ENCODE data around the gene MYRIP.

MYRIP gene

DNA sequence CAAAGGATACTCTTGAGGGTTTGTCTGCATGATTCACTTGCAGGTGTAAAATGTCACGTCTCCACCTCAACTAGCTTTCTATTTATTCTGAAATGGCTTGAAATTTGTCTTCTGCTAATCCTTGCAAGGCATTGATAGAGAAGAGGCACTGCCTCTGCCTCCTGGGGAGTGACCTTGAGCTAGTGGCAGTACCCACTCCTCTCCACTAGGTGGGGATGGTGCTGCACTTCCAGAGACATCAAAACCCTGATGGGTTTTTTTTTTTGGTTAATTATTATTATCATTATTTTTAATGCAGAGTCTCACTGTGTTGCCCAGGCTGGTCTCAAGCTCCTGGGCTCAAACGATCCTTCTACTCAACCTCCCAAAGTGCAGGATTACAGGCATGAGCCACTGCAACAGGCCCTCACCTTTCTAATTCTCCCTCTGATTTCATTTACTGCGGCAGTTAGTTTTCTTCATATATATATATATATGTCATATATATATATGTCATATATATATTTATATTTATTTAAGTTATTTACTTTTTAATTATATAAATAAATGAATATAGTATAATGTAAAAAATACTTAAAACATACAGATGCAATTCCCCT, 382.5 kb downstream of the MYRIP start:
- H2BK120ac ChIP-seq (ENCODE audit: low read depth, low read length) = no peak overlapping the region
- no peak overlapping the region for H2BK5ac ChIP-seq (ENCODE audit: low read length)
- no peak overlapping the region for H2BK15ac ChIP-seq (ENCODE audit: low read length)
- WGBS, 2 donors (ENCODE audit: extremely low coverage in 2 of 2, insufficient read length in 2 of 2, insufficient replicate concordance in 1 of 2) = no CpG with 5 or more reads among the region's 3 CpGs
- H2AFZ ChIP-seq (ENCODE audit: low read length) = no peak overlapping the region
- no peaks in the 10 kb centered on the region for H3K79me1 ChIP-seq (ENCODE audit: low read depth, low read length)
- H3K36me3 ChIP-seq (replicated peaks in 1 of 2; ENCODE audit: control insufficient read depth in 2 of 2, insufficient read depth in 2 of 2, low read length in 2 of 2) = no peaks in the 10 kb centered on the region
- H3K9me3 ChIP-seq (replicated peaks in 1 of 2; ENCODE audit: control insufficient read depth in 2 of 2, insufficient read depth in 1 of 2, low read depth in 1 of 2, low read length in 2 of 2) = no peaks in the 10 kb centered on the region
- no peak overlapping the region for H2BK12ac ChIP-seq (ENCODE audit: low read length)
- H3K4ac ChIP-seq (ENCODE audit: low read length) = no peak overlapping the region
- no peaks in the 10 kb centered on the region for H3K27me3 ChIP-seq (ENCODE audit: control insufficient read depth in 3 of 3, insufficient read depth in 3 of 3, low read depth in 1 of 3, low read length in 3 of 3)
- H3K14ac ChIP-seq (ENCODE audit: low read length) = no peak overlapping the region
- H3K27ac ChIP-seq (replicated peaks; ENCODE audit: low read length) = no peak overlapping the region
- no peak overlapping the region for H4K91ac ChIP-seq (ENCODE audit: low read depth, low read length, poor library complexity)
- no peak overlapping the region for H2AK5ac ChIP-seq (ENCODE audit: low read depth, low read length)
- H4K8ac ChIP-seq (ENCODE audit: low read depth, low read length) = no peak overlapping the region
- no peak overlapping the region for H3K23ac ChIP-seq (ENCODE audit: low read depth, low read length, poor library complexity)
- H3K9ac ChIP-seq (ENCODE audit: low read depth, low read length, poor library complexity) = no peak overlapping the region
- no peak overlapping the region for H3K4me3 ChIP-seq (ENCODE audit: low read length in 2 of 2)
- H3K4me2 ChIP-seq (ENCODE audit: insufficient read depth, low read length, poor library complexity, severe bottlenecking) = no peak overlapping the region
- H3K18ac ChIP-seq (ENCODE audit: low read length) = no peak overlapping the region
- peaks cover 0 to 6% of the 10 kb centered on the region in 2 donors for H3K4me1 ChIP-seq (ENCODE audit: control insufficient read depth in 2 of 2, insufficient read depth in 1 of 2, low read depth in 1 of 2, low read length in 2 of 2)
- peak; percentile 50 for DNase-seq (ENCODE audit: low spot score)

DNA sequence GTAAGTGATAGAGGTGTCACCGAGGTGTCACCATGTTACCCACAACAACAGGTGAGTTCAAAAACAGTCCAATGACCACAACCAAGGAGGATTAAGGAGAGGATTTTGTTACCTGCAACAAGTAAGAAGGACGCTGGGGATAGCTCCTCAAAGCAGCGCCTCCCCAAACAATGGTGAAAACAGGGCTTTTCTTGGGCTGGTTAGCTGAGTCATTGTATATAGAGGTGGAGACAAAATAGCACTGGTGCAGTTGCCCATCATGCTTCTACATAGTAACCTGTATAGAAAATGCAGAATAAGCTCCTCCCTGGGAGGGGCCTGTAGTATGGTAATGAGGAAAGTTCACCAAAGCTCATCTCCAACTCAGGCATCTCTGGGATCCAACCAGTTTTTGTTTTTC, 383.2 kb downstream of the MYRIP start:
- H3K9me3 ChIP-seq (replicated peaks in 1 of 2; ENCODE audit: control insufficient read depth in 2 of 2, insufficient read depth in 1 of 2, low read depth in 1 of 2, low read length in 2 of 2) = no peaks in the 10 kb centered on the region
- H3K4ac ChIP-seq (ENCODE audit: low read length) = no peak overlapping the region
- no peak overlapping the region for H3K23ac ChIP-seq (ENCODE audit: low read depth, low read length, poor library complexity)
- H3K18ac ChIP-seq (ENCODE audit: low read length) = no peak overlapping the region
- H3K27ac ChIP-seq (replicated peaks; ENCODE audit: low read length) = no peak overlapping the region
- H2BK5ac ChIP-seq (ENCODE audit: low read length) = no peak overlapping the region
- no peak overlapping the region for H4K8ac ChIP-seq (ENCODE audit: low read depth, low read length)
- no peak overlapping the region for H2BK15ac ChIP-seq (ENCODE audit: low read length)
- no peak overlapping the region for H2BK12ac ChIP-seq (ENCODE audit: low read length)
- peak overlapping the region; percentile 45 for H2AFZ ChIP-seq (ENCODE audit: low read length)
- no peak overlapping the region for H3K4me2 ChIP-seq (ENCODE audit: insufficient read depth, low read length, poor library complexity, severe bottlenecking)
- no peaks in the 10 kb centered on the region for H3K79me1 ChIP-seq (ENCODE audit: low read depth, low read length)
- WGBS, 2 donors (ENCODE audit: extremely low coverage in 2 of 2, insufficient read length in 2 of 2, insufficient replicate concordance in 1 of 2) = no CpG with 5 or more reads among the region's 3 CpGs
- H3K4me1 ChIP-seq (ENCODE audit: control insufficient read depth in 2 of 2, insufficient read depth in 1 of 2, low read depth in 1 of 2, low read length in 2 of 2) = peaks cover 0 to 6% of the 10 kb centered on the region in 2 donors
- no peaks in the 10 kb centered on the region for H3K27me3 ChIP-seq (ENCODE audit: control insufficient read depth in 3 of 3, insufficient read depth in 3 of 3, low read depth in 1 of 3, low read length in 3 of 3)
- H2AK5ac ChIP-seq (ENCODE audit: low read depth, low read length) = no peak overlapping the region
- no peak for DNase-seq (ENCODE audit: low spot score)
- H2BK120ac ChIP-seq (ENCODE audit: low read depth, low read length) = no peak overlapping the region
- H3K9ac ChIP-seq (ENCODE audit: low read depth, low read length, poor library complexity) = no peak overlapping the region
- no peak overlapping the region for H3K4me3 ChIP-seq (ENCODE audit: low read length in 2 of 2)
- no peak overlapping the region for H3K14ac ChIP-seq (ENCODE audit: low read length)
- H3K36me3 ChIP-seq (replicated peaks in 1 of 2; ENCODE audit: control insufficient read depth in 2 of 2, insufficient read depth in 2 of 2, low read length in 2 of 2) = no peaks in the 10 kb centered on the region
- H4K91ac ChIP-seq (ENCODE audit: low read depth, low read length, poor library complexity) = no peak overlapping the region

DNA sequence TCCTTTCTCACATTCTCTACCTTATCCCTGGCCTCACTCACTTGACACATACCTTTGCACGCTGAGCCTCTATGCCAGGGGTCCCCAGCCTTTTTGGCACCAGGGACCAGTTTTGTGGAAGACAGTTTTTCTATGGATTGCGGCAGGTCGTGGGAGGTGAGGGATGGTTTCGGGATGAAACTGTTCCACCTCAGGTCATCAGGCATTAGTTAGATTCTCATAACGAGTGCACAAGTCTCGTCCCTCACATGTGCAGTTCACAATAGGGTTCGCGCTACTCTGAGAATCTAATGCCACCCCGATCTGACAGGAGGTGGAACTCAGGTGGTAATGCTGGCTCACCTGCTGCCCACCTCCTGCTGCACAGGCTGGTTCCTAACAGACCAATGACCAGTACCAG, 387.6 kb downstream of the MYRIP start:
- no peak overlapping the region for H3K4me2 ChIP-seq (ENCODE audit: insufficient read depth, low read length, poor library complexity, severe bottlenecking)
- H3K23ac ChIP-seq (ENCODE audit: low read depth, low read length, poor library complexity) = no peak overlapping the region
- H3K27ac ChIP-seq (replicated peaks; ENCODE audit: low read length) = no peak overlapping the region
- no peaks in the 10 kb centered on the region for H3K79me1 ChIP-seq (ENCODE audit: low read depth, low read length)
- peaks cover 0 to 6% of the 10 kb centered on the region in 2 donors for H3K4me1 ChIP-seq (ENCODE audit: control insufficient read depth in 2 of 2, insufficient read depth in 1 of 2, low read depth in 1 of 2, low read length in 2 of 2)
- no CpG with 5 or more reads among the region's 9 CpGs for WGBS, 2 donors (ENCODE audit: extremely low coverage in 2 of 2, insufficient read length in 2 of 2, insufficient replicate concordance in 1 of 2)
- H3K9me3 ChIP-seq (replicated peaks in 1 of 2; ENCODE audit: control insufficient read depth in 2 of 2, insufficient read depth in 1 of 2, low read depth in 1 of 2, low read length in 2 of 2) = no peaks in the 10 kb centered on the region
- no peak overlapping the region for H2BK5ac ChIP-seq (ENCODE audit: low read length)
- H3K9ac ChIP-seq (ENCODE audit: low read depth, low read length, poor library complexity) = no peak overlapping the region
- no peak overlapping the region for H2AK5ac ChIP-seq (ENCODE audit: low read depth, low read length)
- H3K18ac ChIP-seq (ENCODE audit: low read length) = no peak overlapping the region
- H3K14ac ChIP-seq (ENCODE audit: low read length) = no peak overlapping the region
- H3K27me3 ChIP-seq (ENCODE audit: control insufficient read depth in 3 of 3, insufficient read depth in 3 of 3, low read depth in 1 of 3, low read length in 3 of 3) = no peaks in the 10 kb centered on the region
- no peaks in the 10 kb centered on the region for H3K36me3 ChIP-seq (replicated peaks in 1 of 2; ENCODE audit: control insufficient read depth in 2 of 2, insufficient read depth in 2 of 2, low read length in 2 of 2)
- no peak overlapping the region for H3K4me3 ChIP-seq (ENCODE audit: low read length in 2 of 2)
- no peak overlapping the region for H2AFZ ChIP-seq (ENCODE audit: low read length)
- no peak overlapping the region for H4K91ac ChIP-seq (ENCODE audit: low read depth, low read length, poor library complexity)
- H2BK15ac ChIP-seq (ENCODE audit: low read length) = no peak overlapping the region
- no peak for DNase-seq (ENCODE audit: low spot score)
- no peak overlapping the region for H3K4ac ChIP-seq (ENCODE audit: low read length)
- H2BK12ac ChIP-seq (ENCODE audit: low read length) = no peak overlapping the region
- H4K8ac ChIP-seq (ENCODE audit: low read depth, low read length) = no peak overlapping the region
- H2BK120ac ChIP-seq (ENCODE audit: low read depth, low read length) = no peak overlapping the region

GRCh38 chr3:40200692-40201316, 391.4 kb downstream of the MYRIP start:
- no peak overlapping the region for H2BK12ac ChIP-seq (ENCODE audit: low read length)
- no peak for DNase-seq (ENCODE audit: low spot score)
- no peak overlapping the region for H3K23ac ChIP-seq (ENCODE audit: low read depth, low read length, poor library complexity)
- no peak overlapping the region for H2BK5ac ChIP-seq (ENCODE audit: low read length)
- no peak overlapping the region for H3K4ac ChIP-seq (ENCODE audit: low read length)
- H3K27me3 ChIP-seq (ENCODE audit: control insufficient read depth in 3 of 3, insufficient read depth in 3 of 3, low read depth in 1 of 3, low read length in 3 of 3) = no peaks in the 10 kb centered on the region
- WGBS, 2 donors (ENCODE audit: extremely low coverage in 2 of 2, insufficient read length in 2 of 2, insufficient replicate concordance in 1 of 2) = no CpG with 5 or more reads among the region's 6 CpGs
- no peak overlapping the region for H2BK120ac ChIP-seq (ENCODE audit: low read depth, low read length)
- no peaks in the 10 kb centered on the region for H3K79me1 ChIP-seq (ENCODE audit: low read depth, low read length)
- no peak overlapping the region for H4K91ac ChIP-seq (ENCODE audit: low read depth, low read length, poor library complexity)
- no peak overlapping the region for H3K18ac ChIP-seq (ENCODE audit: low read length)
- no peak overlapping the region for H4K8ac ChIP-seq (ENCODE audit: low read depth, low read length)
- peaks cover 0 to 2% of the 10 kb centered on the region in 2 donors for H3K4me1 ChIP-seq (ENCODE audit: control insufficient read depth in 2 of 2, insufficient read depth in 1 of 2, low read depth in 1 of 2, low read length in 2 of 2)
- H2AFZ ChIP-seq (ENCODE audit: low read length) = no peak overlapping the region
- no peak overlapping the region for H3K9ac ChIP-seq (ENCODE audit: low read depth, low read length, poor library complexity)
- no peaks in the 10 kb centered on the region for H3K36me3 ChIP-seq (replicated peaks in 1 of 2; ENCODE audit: control insufficient read depth in 2 of 2, insufficient read depth in 2 of 2, low read length in 2 of 2)
- no peak overlapping the region for H2AK5ac ChIP-seq (ENCODE audit: low read depth, low read length)
- H3K14ac ChIP-seq (ENCODE audit: low read length) = no peak overlapping the region
- H3K9me3 ChIP-seq (replicated peaks in 1 of 2; ENCODE audit: control insufficient read depth in 2 of 2, insufficient read depth in 1 of 2, low read depth in 1 of 2, low read length in 2 of 2) = no peaks in the 10 kb centered on the region
- no peak overlapping the region for H3K4me3 ChIP-seq (ENCODE audit: low read length in 2 of 2)
- H3K4me2 ChIP-seq (ENCODE audit: insufficient read depth, low read length, poor library complexity, severe bottlenecking) = no peak overlapping the region
- H2BK15ac ChIP-seq (ENCODE audit: low read length) = no peak overlapping the region
- no peak overlapping the region for H3K27ac ChIP-seq (replicated peaks; ENCODE audit: low read length)
